NCI-H2196 treated with DMSO at 0.1 percent for 48 hours (cell line): ENCODE data around the gene PRAMEF17.
"Not testable (repeated sequence)": the region's sequence is repeated elsewhere in the genome, so short reads cannot be mapped to it uniquely, and the experiment has no call there.

ENCODE experiments used
- DNase-seq: peaks from one replicate; lab custom pipeline; 2025; ENCODE audit not compliant: unreplicated experiment; lab: John Stamatoyannopoulos, UW

Gene PRAMEF17

GRCh38 chr1:13439104-13439783, 49.8 kb downstream of the PRAMEF17 start:
- DNase-seq = not testable (repeated sequence)
